Measurements from ENCODE around the gene GRM7. TPM values are rescaled to one million over a fixed set of nuclear protein-coding genes. Genes with fewer than 3 reads are reported as not detected.

Gene GRM7
- total and polyA plus RNA-seq, 9 of the 15 experiments (the other 6 are each of a cell fraction or from before 2014, with no cell fraction given), result not detected

DNA sequence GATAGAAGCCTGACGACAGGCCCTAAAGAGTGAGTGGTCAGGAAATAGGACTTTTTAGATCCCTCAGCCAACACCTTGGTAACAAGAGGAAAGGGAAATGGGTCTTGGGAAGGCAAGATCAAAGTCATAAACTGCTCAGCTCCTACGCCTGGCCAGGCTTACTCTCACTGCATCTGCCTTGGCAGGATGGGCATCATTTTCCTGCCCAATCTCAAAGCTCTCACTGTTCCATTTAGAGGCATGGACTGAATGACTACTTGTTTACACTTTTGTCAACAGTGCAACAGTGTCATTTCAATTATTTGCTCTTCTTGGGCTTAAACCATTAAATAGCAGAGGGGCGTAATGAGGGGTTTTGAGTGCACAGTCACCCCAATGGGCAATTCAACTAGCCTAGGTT is 808.7 kb downstream of the GRM7 start (continued):
- TF ChIP-seq, protein P1, sequence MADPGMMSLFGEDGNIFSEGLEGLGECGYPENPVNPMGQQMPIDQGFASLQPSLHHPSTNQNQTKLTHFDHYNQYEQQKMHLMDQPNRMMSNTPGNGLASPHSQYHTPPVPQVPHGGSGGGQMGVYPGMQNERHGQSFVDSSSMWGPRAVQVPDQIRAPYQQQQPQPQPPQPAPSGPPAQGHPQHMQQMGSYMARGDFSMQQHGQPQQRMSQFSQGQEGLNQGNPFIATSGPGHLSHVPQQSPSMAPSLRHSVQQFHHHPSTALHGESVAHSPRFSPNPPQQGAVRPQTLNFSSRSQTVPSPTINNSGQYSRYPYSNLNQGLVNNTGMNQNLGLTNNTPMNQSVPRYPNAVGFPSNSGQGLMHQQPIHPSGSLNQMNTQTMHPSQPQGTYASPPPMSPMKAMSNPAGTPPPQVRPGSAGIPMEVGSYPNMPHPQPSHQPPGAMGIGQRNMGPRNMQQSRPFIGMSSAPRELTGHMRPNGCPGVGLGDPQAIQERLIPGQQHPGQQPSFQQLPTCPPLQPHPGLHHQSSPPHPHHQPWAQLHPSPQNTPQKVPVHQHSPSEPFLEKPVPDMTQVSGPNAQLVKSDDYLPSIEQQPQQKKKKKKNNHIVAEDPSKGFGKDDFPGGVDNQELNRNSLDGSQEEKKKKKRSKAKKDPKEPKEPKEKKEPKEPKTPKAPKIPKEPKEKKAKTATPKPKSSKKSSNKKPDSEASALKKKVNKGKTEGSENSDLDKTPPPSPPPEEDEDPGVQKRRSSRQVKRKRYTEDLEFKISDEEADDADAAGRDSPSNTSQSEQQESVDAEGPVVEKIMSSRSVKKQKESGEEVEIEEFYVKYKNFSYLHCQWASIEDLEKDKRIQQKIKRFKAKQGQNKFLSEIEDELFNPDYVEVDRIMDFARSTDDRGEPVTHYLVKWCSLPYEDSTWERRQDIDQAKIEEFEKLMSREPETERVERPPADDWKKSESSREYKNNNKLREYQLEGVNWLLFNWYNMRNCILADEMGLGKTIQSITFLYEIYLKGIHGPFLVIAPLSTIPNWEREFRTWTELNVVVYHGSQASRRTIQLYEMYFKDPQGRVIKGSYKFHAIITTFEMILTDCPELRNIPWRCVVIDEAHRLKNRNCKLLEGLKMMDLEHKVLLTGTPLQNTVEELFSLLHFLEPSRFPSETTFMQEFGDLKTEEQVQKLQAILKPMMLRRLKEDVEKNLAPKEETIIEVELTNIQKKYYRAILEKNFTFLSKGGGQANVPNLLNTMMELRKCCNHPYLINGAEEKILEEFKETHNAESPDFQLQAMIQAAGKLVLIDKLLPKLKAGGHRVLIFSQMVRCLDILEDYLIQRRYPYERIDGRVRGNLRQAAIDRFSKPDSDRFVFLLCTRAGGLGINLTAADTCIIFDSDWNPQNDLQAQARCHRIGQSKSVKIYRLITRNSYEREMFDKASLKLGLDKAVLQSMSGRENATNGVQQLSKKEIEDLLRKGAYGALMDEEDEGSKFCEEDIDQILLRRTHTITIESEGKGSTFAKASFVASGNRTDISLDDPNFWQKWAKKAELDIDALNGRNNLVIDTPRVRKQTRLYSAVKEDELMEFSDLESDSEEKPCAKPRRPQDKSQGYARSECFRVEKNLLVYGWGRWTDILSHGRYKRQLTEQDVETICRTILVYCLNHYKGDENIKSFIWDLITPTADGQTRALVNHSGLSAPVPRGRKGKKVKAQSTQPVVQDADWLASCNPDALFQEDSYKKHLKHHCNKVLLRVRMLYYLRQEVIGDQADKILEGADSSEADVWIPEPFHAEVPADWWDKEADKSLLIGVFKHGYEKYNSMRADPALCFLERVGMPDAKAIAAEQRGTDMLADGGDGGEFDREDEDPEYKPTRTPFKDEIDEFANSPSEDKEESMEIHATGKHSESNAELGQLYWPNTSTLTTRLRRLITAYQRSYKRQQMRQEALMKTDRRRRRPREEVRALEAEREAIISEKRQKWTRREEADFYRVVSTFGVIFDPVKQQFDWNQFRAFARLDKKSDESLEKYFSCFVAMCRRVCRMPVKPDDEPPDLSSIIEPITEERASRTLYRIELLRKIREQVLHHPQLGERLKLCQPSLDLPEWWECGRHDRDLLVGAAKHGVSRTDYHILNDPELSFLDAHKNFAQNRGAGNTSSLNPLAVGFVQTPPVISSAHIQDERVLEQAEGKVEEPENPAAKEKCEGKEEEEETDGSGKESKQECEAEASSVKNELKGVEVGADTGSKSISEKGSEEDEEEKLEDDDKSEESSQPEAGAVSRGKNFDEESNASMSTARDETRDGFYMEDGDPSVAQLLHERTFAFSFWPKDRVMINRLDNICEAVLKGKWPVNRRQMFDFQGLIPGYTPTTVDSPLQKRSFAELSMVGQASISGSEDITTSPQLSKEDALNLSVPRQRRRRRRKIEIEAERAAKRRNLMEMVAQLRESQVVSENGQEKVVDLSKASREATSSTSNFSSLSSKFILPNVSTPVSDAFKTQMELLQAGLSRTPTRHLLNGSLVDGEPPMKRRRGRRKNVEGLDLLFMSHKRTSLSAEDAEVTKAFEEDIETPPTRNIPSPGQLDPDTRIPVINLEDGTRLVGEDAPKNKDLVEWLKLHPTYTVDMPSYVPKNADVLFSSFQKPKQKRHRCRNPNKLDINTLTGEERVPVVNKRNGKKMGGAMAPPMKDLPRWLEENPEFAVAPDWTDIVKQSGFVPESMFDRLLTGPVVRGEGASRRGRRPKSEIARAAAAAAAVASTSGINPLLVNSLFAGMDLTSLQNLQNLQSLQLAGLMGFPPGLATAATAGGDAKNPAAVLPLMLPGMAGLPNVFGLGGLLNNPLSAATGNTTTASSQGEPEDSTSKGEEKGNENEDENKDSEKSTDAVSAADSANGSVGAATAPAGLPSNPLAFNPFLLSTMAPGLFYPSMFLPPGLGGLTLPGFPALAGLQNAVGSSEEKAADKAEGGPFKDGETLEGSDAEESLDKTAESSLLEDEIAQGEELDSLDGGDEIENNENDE (IDR thresholded peaks at IDR 0.05; ENCODE audit: low read depth, low read length), result no peak
- TF ChIP-seq ATF1 (CRISPR knock-in tag; IDR thresholded peaks at IDR 0.05) (no peak), ATF1 (tag; IDR thresholded peaks at IDR 0.05) (no peak), ZNF717 (CRISPR knock-in tag; IDR thresholded peaks at IDR 0.05) (no peak), FOXK1 (CRISPR knock-in tag; IDR thresholded peaks at IDR 0.05; ENCODE audit: borderline replicate concordance) (no peak), FOXM1 (IDR thresholded peaks at IDR 0.05; ENCODE audit: low read depth) (no peak), FOXM1 (CRISPR knock-in tag; IDR thresholded peaks at IDR 0.05; ENCODE audit: low read depth) (no peak), KAT8 (IDR thresholded peaks at IDR 0.05; ENCODE audit: low read depth) (no peak), HCFC1 (IDR thresholded peaks at IDR 0.05; ENCODE audit: low read depth, low read length) (no peak), SP1 (CRISPR knock-in tag; IDR thresholded peaks at IDR 0.05) (no peak), ZKSCAN3 (CRISPR knock-in tag; IDR thresholded peaks at IDR 0.05) (no peak), CREB1 (IDR thresholded peaks at IDR 0.05) (no peak), CREB1 (CRISPR knock-in tag; IDR thresholded peaks at IDR 0.05) (no peak), ZNF740 (CRISPR knock-in tag; IDR thresholded peaks at IDR 0.05) (no peak), ZNF740 (tag; IDR thresholded peaks at IDR 0.05) (no peak), FOSL1 (tag; conservative IDR thresholded peaks at IDR 0.05) (no peak), TRIM28 (IDR thresholded peaks at IDR 0.05) (no peak), ZNF324 (CRISPR knock-in tag; IDR thresholded peaks at IDR 0.05) (no peak), NR4A1 (CRISPR knock-in tag; IDR thresholded peaks at IDR 0.05) (no peak), NR4A1 (tag; IDR thresholded peaks at IDR 0.05) (no peak)

All from K562 (cell line).